DND-41 (cell line): Measurements from ENCODE around the gene PHACTR4.

Experiments
- CTCF ChIP-seq: IDR thresholded peaks from 2 replicates; pipeline ENCODE4 v1.5.1; 2012; ENCODE audit warnings: borderline replicate concordance, low read length, moderate library complexity, mild to moderate bottlenecking; ENCODE audit not compliant: poor library complexity, severe bottlenecking; ENCODE audit errors: extremely low read depth
- EZH2 ChIP-seq: IDR thresholded peaks from 3 replicates; pipeline ENCODE4 v1.6.1; 2012; ENCODE audit warnings: borderline replicate concordance, low read depth, mild to moderate bottlenecking, moderate library complexity, low read length, inconsistent platforms; ENCODE audit not compliant: severe bottlenecking

GRCh38 chr1:28394136-28394535 lies 24.6 kb downstream of the PHACTR4 start:
- TF ChIP-seq CTCF: no peak
- TF ChIP-seq EZH2: no peak
